Smooth muscle cell (in vitro differentiated cells): ENCODE measurements around the gene ISYNA1. TPM values are rescaled to one million over a fixed set of nuclear protein-coding genes. Genes with fewer than 3 reads are reported as not detected.

Experiments
- DNase-seq: peaks from one replicate; lab custom pipeline; 2025; ENCODE audit not compliant: unreplicated experiment; lab: John Stamatoyannopoulos, UW
- H2AFZ ChIP-seq: fragments of 200-600 bp; sonication (generic); 2 replicates; pipeline ENCODE4 v1.6.0; 2016; ENCODE audit warnings: antibody characterized with exemption, low read depth, mild to moderate bottlenecking
- H3F3A ChIP-seq: fragments of 200-600 bp; sonication (generic); 2 replicates; pipeline ENCODE4 v1.6.0; 2017; ENCODE audit warnings: antibody characterized with exemption, low read depth
- H3K27ac ChIP-seq: fragments of 200-600 bp; sonication (generic); 2 replicates; pipeline ENCODE4 v1.5.1; 2016; ENCODE audit warnings: low read depth, mild to moderate bottlenecking
- H3K27me3 ChIP-seq: fragments of 200-600 bp; sonication (generic); 2 replicates; pipeline ENCODE4 v1.6.1; 2016; ENCODE audit warnings: low read depth, mild to moderate bottlenecking
- H3K36me3 ChIP-seq: fragments of 200-600 bp; sonication (generic); 2 replicates; pipeline ENCODE4 v1.5.1; 2016; ENCODE audit warnings: low read depth
- H3K4me1 ChIP-seq: fragments of 200-600 bp; sonication (generic); 2 replicates; pipeline ENCODE4 v1.5.1; 2016; ENCODE audit warnings: low read depth
- H3K4me2 ChIP-seq: fragments of 200-600 bp; sonication (generic); 2 replicates; pipeline ENCODE4 v1.6.0; 2016; ENCODE audit warnings: mild to moderate bottlenecking
- H3K4me3 ChIP-seq: fragments of 200-600 bp; sonication (generic); 2 replicates; pipeline ENCODE4 v1.5.1; 2016; ENCODE audit warnings: mild to moderate bottlenecking
- H3K79me2 ChIP-seq: fragments of 200-600 bp; sonication (generic); 2 replicates; pipeline ENCODE4 v1.6.0; 2016; ENCODE audit warnings: low read depth, mild to moderate bottlenecking
- H3K9ac ChIP-seq: fragments of 200-600 bp; sonication (generic); 2 replicates; pipeline ENCODE4 v1.6.0; 2016; ENCODE audit warnings: low read depth
- H3K9me3 ChIP-seq: fragments of 200-600 bp; sonication (generic); replicated peaks from 2 replicates; pipeline ENCODE4 v1.5.1; 2016; ENCODE audit warnings: low read depth
- H4K20me1 ChIP-seq: fragments of 200-600 bp; sonication (generic); 2 replicates; pipeline ENCODE4 v1.6.0; 2016; ENCODE audit warnings: low read depth
- WGBS: methylation state at CpG from one replicate; pipeline ENCODE4 v1.1.7; 2016; ENCODE audit warnings: low lambda C conversion rate; 5-methylcytosine and 5-hydroxymethylcytosine counted together
- polyA plus RNA-seq: library from polyadenylated mRNA; unstranded; fragments of >200 nt; fragmentation: Nextera tagmentation; extraction: Ambion mirVana; gene quantifications from 2 replicates; pipeline ENCODE4 v1.2.1, GENCODE V29; 2016
- total RNA-seq: library from RNA; depleted of rRNA; stranded (reverse); fragments of >200 nt; gene quantifications from 2 replicates; pipeline ENCODE4 v1.2.3, GENCODE V29; 2014
- TF ChIP-seq, protein P1 (sequence below): fragments of 200-600 bp; sonication (generic); IDR thresholded peaks from 2 replicates; pipeline ENCODE4 v1.5.1; 2017; ENCODE audit warnings: borderline replicate concordance, mild to moderate bottlenecking, antibody characterized with exemption; ENCODE audit not compliant: insufficient read depth, poor library complexity, severe bottlenecking

The ISYNA1 gene
- total and polyA plus RNA-seq, 2 experiments from 2014 or later = 56.9 to 60.1 TPM

DNA sequence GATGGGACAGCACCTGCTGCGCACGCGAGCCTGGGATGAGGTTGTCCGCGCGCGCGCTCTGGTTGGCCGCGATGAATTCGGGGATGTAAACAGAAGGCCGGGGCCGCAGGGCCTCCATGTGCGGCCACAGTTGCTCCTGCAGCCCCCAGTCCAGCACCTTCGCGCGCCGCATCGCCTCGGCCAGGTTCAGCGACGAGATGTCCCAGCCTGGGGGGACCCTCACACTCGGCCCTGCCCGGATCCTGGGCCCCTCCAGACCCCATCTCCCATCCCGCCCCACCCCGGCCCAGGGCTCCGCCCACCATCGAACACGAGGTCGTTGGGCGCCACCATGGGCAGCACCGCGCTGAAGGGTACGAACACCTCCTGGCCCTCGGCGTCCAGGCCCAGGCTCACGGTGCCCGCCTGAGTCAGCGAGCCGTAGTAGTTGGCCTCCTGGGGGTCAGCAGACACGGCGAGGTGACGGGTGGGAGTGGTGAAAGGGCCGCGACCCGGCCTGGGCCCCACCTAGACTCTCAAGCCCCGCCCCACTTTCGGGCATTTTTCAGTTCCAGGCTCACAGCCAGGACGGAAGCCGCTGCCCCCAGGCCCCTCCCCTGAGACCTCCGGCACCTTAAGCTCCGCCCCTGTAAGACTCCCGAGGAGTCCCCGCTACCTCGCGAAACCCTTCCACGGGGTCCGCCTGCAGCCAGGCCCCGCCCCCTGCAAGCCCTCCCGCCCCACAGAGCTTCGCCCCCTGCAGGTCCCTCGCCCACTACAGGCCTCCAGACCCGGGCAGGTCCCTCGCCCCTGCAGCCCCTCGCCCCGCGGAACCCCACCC lies 1.1 kb downstream of the ISYNA1 start:
- H3K27ac ChIP-seq = no peak overlapping the region
- no peak overlapping the region for H2AFZ ChIP-seq
- H3K9ac ChIP-seq = no peak overlapping the region

DNA sequence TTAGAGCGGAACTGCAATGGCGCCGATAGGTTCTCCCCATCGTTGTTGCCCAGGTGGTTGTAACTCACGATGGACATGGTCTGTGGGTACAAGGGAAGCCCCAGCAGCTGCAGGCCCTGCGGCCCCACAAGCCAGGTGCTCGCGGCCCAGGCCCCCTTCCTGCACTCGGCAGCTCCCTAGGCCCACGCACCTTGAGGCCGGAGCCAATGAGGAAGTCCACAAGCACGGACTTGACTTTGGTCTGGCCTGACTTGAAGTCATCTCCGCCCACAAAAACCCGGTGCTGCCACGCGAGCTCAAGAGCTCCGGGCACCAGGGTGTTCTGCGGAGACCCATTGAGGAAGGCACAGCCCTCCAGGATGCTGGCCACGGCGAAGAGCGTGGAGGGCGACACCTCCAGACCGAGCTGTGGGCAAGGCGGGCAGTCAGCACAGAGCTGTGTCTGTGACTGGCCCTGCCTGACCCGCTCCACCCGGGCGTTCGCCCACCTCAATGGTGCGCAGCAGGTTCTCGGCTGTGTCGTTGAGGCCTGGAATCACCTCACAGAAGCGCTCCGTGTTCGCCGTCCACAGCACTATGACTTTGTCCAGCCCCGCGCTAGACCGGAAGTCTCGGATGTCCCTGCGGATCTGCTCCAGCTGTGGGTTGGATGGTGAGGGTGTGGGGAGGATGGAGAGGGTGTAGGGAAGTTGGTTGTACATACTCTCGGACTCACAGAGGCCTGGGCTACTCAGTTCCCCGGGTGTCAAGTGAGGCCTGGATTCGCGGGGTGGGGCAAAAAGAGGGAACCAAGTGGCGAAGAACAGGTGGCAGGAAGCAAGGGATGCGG lies 1.9 kb downstream of the ISYNA1 start:
- Histone ChIP-seq H3K4me2 (peak overlapping the region; percentile 91), H3K36me3 (no peaks in the 10 kb centered on the region), H2AFZ (no peak overlapping the region), H4K20me1 (peaks cover 14% of the 10 kb centered on the region), H3K9ac (no peak overlapping the region), H3F3A (peaks cover 25% of the 10 kb centered on the region), H3K9me3 (no peaks in the 10 kb centered on the region), H3K27ac (no peak overlapping the region), H3K4me1 (peaks cover 36% of the 10 kb centered on the region), H3K79me2 (peaks cover 7% of the 10 kb centered on the region), H3K4me3 (peak overlapping the region; percentile 57), H3K27me3 (no peaks in the 10 kb centered on the region)
- DNase-seq = no peak
- TF ChIP-seq, protein P1, sequence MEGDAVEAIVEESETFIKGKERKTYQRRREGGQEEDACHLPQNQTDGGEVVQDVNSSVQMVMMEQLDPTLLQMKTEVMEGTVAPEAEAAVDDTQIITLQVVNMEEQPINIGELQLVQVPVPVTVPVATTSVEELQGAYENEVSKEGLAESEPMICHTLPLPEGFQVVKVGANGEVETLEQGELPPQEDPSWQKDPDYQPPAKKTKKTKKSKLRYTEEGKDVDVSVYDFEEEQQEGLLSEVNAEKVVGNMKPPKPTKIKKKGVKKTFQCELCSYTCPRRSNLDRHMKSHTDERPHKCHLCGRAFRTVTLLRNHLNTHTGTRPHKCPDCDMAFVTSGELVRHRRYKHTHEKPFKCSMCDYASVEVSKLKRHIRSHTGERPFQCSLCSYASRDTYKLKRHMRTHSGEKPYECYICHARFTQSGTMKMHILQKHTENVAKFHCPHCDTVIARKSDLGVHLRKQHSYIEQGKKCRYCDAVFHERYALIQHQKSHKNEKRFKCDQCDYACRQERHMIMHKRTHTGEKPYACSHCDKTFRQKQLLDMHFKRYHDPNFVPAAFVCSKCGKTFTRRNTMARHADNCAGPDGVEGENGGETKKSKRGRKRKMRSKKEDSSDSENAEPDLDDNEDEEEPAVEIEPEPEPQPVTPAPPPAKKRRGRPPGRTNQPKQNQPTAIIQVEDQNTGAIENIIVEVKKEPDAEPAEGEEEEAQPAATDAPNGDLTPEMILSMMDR = no peak
- 94% methylated on average over 46 of the region's 46 CpGs for WGBS

More for the DNA sequence above, 1.1 kb downstream of the ISYNA1 start:
- Histone ChIP-seq H3K4me3 (peak overlapping the region; percentile 57), H3K4me1 (peaks cover 36% of the 10 kb centered on the region), H3K4me2 (peak overlapping the region; percentile 91), H3K36me3 (no peaks in the 10 kb centered on the region), H3K79me2 (peaks cover 7% of the 10 kb centered on the region), H3K27me3 (no peaks in the 10 kb centered on the region), H4K20me1 (peaks cover 14% of the 10 kb centered on the region), H3K9me3 (no peaks in the 10 kb centered on the region), H3F3A (peaks cover 25% of the 10 kb centered on the region)
- peak; percentile 67 for DNase-seq
- TF ChIP-seq, protein P1 = no peak
- 28% methylated on average over 40 of the region's 67 CpGs for WGBS

DNA sequence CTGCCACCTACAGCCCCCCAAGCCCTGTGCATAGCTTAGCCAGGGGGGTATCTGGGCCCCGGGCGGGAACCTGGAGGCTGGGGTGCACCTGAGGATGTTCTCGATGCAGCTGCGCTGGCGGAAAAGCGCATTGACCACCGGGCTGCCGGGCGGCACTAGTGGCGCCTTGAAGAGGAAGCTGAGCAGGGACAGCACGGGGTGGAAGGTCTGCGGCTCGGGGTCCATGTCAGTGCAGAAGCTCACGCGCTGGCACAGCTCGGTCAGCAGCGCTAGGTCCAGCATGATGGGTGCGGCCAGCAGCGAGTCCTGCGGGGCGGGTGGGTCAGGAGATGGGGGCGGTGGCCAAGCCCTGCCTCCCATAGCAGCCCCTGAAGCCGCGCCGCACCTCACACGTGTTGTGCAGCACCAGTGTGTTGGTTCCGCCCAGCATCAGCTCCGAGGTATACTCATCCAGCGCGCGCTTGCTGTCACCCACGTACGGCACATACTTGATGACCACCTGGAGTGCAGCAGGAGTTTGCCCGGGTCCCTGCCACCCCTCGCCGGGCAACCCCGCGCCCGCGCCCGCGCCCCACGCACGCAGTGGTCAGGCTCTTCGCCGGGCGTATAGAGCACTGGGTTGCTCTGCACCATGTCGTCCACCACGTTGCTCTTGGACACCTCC lies 2.6 kb downstream of the ISYNA1 start:
- TF ChIP-seq, protein P1 = no peak
- Histone ChIP-seq H3K27ac (no peak overlapping the region), H4K20me1 (peaks cover 14% of the 10 kb centered on the region), H2AFZ (no peak overlapping the region), H3K4me2 (no peak overlapping the region), H3K4me1 (peaks cover 36% of the 10 kb centered on the region), H3K9me3 (no peaks in the 10 kb centered on the region), H3K36me3 (no peaks in the 10 kb centered on the region), H3K4me3 (no peak overlapping the region), H3F3A (peaks cover 25% of the 10 kb centered on the region), H3K9ac (no peak overlapping the region), H3K27me3 (no peaks in the 10 kb centered on the region), H3K79me2 (peaks cover 7% of the 10 kb centered on the region)
- 98% methylated on average over 33 of the region's 49 CpGs for WGBS
- no peak for DNase-seq
